GM10248 (cell line): ENCODE data around the gene GPR158.

Experiments
- CTCF ChIA-PET: fragments of 300-600 bp; sonication (Branson Sonifier 250); formaldehyde crosslinking; extraction: SDS; loops from one replicate; lab custom pipeline; 2021; ENCODE audit warnings: antibody characterized with exemption; lab: Yijun Ruan, JAX
- POLR2A ChIA-PET: fragments of 350-650 bp; sonication (Branson Sonifier 250); formaldehyde crosslinking; extraction: SDS; loops from one replicate; lab custom pipeline; 2020; ENCODE audit warnings: antibody characterized with exemption; lab: Yijun Ruan, JAX
- DNase-seq: peaks from one replicate; pipeline ENCODE4 v3.0.0; 2012; ENCODE audit errors: extremely low spot score
- TF ChIP-seq, protein P1 (sequence below): IDR thresholded peaks from 2 replicates; pipeline ENCODE4 v1.5.1; 2012; ENCODE audit warnings: mild to moderate bottlenecking, low read depth; ENCODE audit errors: extremely low read depth, missing control alignments, control extremely low read depth

GPR158 gene

GRCh38 chr10:25522294-25522693 lies 347.5 kb downstream of the GPR158 start:
- CTCF ChIA-PET = interaction anchor here (0.6 kb wide), 1 partner anchor 13 kb away, joined by 3 read pairs; no protein-coding TSS in a partner anchor
- TF ChIP-seq, protein P1, sequence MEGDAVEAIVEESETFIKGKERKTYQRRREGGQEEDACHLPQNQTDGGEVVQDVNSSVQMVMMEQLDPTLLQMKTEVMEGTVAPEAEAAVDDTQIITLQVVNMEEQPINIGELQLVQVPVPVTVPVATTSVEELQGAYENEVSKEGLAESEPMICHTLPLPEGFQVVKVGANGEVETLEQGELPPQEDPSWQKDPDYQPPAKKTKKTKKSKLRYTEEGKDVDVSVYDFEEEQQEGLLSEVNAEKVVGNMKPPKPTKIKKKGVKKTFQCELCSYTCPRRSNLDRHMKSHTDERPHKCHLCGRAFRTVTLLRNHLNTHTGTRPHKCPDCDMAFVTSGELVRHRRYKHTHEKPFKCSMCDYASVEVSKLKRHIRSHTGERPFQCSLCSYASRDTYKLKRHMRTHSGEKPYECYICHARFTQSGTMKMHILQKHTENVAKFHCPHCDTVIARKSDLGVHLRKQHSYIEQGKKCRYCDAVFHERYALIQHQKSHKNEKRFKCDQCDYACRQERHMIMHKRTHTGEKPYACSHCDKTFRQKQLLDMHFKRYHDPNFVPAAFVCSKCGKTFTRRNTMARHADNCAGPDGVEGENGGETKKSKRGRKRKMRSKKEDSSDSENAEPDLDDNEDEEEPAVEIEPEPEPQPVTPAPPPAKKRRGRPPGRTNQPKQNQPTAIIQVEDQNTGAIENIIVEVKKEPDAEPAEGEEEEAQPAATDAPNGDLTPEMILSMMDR = no peak
- no peak for DNase-seq
- POLR2A ChIA-PET = no interaction called here

DNA sequence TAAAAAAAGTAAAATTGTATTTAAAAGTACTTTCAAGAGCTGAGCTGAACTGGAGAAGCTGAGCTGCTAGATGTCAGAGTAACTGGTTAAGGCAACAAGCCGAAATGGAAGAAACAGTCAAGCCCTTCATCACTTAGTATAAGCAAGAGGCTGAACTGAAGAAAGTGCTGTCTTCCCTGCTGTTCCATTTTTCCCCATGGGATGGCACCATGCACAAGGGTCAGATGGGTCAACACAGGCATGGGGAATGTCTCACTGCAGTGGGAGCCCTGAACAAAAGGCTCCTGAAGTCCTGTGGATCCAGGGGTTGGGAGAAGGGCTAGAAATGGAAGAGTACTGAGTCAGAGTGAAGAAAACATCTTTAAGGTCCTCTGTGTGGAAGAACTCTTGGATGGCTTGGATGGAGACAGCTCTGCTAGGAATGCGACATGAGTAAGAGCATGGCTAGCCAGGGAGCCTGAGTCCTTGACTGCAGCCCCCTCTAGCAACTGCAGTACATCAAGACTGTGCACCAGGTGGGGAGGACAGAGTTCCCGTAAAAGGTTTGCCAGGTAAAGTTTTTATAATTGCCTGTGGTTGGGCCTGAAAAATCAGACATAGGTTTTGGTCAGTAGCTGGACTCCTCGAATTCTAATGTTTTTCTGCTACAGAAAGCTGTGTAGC lies 348.3 kb downstream of the GPR158 start:
- POLR2A ChIA-PET = no interaction called here
- DNase-seq = no peak
- CTCF ChIA-PET = no interaction called here
- TF ChIP-seq, protein P1 = no peak

DNA sequence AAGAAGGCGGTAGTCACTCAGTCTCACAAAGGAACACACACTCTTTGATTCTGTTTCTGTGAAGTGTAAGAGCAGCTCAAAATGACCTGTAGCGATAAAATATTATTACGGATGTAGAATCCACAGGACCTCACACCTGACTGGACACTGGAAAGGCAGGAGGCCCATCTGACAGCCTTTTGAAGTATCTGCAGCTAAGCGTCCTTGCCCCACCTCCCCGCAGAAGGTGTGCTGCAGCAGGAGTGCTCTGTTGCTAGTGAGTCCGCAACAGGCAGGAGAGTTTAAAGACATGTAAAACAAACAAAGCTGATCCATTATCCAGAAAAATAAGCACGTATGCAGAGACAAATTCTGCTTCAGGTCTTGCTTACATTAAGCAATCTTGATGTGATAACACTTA lies 355.5 kb downstream of the GPR158 start:
- ChIA-PET CTCF (no interaction called here), POLR2A (no interaction called here)
- TF ChIP-seq, protein P1 = no peak
- no peak for DNase-seq

DNA sequence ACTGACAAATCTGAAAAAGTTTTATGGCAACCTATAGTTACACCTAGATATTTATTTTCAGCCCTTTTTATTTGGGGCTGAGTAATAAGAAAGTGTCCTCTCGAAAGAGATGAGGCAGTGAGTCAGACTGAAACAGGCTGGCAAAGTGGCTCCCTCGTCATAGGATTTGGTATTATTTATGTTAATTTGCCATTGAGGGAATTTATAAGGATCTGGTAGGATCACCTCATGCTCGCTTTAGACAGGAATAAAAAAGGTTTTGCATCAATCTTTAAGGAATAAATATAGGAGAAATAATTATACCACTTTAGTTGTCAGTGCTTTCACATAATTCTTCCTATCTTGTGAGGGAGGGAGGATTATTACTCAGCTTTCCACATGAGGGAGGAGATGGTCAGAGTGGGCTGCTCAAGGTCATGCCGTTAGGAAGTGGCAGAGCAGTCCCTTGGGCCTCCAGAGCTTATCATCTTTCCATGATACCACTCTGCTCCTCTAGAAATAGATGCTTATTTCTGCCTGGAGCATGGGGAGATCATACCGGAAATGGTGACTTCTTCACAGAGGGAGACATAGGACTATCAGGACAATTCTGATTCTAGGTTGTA lies 356.8 kb downstream of the GPR158 start:
- CTCF ChIA-PET = no interaction called here
- POLR2A ChIA-PET = no interaction called here
- TF ChIP-seq, protein P1 = no peak
- no peak for DNase-seq

GRCh38 chr10:25532213-25532612 lies 357.4 kb downstream of the GPR158 start:
- TF ChIP-seq, protein P1 = no peak
- no peak for DNase-seq
- ChIA-PET POLR2A (no interaction called here), CTCF (no interaction called here)

DNA sequence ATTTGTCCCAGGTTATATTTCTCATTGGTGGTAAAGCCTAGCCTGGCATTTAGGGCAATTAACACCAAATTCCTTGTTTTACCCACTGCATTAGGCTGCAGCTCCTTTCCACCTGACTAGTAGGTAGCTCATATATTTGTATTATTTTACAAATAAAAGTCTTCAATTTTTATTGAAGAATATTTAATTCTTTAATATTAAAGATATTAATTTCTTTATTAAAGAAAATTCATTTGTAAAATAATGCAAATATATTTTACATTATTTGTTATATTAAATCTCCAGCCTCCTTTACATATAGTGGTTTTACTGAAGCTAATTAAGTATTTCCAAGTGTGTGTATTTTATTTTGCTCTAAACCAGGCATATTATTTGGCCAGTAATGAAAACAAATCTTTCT lies 361.2 kb downstream of the GPR158 start:
- POLR2A ChIA-PET = no interaction called here
- TF ChIP-seq, protein P1 = no peak
- CTCF ChIA-PET = interaction anchor here (1.6 kb wide), 1 partner anchor 14 kb away, joined by 3 read pairs; no protein-coding TSS in a partner anchor
- DNase-seq = no peak
